Hematopoietic multipotent progenitor cell treated with erythropoietin and hydrocortisone succinate and interleukin-3 and kit ligand, for 15 days (in vitro differentiated cells): ENCODE measurements around the gene BANF1.
"Not testable (repeated sequence)": the region's sequence is repeated elsewhere in the genome, so short reads cannot be mapped to it uniquely, and the experiment has no call there.

Experiments
- DNase-seq: peaks from one replicate; pipeline ENCODE4 v3.0.0-alpha.2; 2015; ENCODE audit warnings: low spot score

Gene BANF1

DNA sequence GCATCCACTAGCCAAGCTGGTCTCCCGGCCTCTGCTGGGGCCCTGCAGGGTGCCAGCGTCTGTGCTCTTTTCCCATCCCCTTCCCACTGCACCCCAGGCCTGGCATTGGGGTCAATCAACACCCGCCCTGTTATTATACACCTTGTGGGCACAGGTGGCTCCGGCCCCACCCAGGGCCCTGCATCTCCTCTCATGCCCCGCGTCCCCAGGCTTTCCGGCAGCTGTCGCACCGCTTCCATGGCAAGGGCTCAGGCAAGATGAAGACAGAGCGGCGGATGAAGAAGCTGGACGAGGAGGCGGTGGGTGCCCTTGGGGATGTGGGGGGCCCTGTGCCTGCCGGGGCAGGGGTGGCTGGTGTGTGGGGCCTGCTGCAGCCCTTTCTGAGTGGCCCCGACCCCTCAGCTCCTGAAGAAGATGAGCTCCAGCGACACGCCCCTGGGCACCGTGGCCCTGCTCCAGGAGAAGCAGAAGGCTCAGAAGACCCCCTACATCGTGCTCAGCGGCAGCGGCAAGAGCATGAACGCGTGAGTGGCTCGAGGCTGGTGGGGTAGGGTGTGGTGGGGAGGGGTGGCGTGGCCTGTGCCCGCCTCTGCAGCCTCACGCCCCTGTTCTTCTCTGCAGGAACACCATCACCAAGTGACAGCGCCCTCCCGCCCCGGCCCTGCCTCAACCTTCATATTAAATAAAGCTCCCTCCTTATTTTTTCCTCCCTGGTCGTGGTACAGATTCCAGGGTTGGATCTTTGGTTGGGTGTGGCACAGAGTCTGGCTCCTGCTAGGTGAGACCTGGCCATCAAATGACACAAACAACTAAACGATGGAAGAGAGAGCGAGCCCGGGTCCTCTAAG lies 23.7 kb upstream of the BANF1 start:
- no peak for DNase-seq

DNA sequence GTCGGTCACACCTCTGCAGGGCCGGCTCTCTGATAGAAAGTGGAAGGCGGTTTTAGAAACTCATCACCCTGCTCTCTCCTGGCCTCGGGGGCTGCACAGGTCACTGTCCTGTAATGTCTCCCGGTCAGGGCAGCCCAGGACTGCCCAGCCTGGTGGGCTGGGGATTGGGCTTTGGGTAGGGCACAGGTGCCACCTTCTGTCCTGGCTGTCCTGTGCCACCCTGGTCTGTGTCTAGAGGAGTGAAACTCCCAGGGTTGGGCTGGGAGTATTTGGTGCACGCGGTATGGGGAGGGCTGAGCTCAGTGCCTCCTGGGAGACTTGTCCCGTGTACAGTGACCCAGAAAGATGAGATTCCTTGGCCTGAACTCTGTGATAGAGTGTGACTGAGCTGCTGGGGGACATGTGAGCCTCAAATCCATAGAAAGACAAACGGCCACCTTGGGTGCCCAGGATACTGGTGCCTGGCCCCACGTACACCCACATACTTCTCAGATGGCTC lies 23.0 kb upstream of the BANF1 start:
- DNase-seq, result no peak

DNA sequence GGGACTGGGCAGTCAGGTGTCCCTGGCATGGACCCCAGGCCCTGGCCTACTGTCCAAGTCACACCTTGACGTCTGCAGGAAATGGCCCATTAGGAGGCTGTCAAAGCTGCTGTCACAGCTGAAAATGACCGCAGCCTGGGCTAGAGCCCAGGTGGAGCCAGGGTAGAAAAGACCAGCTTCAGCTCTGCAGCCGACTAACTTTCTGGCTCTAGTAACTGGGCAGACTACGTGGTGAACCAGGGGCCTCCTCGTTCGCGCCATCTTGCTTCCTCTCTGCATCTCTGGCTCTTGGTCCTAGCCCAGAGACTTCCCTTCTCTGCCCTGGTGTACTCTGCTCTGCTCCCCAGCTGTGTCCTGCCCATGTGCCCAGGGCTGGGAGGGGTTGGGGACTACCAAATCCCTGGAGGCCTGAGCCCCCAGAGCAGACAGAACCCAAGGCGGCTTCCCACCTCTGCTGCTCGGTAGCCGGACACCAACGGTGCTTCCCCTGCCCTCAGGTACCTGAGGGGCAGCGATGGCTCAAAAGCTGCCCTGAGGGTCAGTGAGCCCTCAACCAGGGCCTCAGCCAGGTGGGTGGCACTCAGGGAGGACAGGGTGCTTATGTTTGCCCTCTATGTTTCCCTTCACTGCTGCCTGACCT lies 21.1 kb upstream of the BANF1 start:
- no peak for DNase-seq

DNA sequence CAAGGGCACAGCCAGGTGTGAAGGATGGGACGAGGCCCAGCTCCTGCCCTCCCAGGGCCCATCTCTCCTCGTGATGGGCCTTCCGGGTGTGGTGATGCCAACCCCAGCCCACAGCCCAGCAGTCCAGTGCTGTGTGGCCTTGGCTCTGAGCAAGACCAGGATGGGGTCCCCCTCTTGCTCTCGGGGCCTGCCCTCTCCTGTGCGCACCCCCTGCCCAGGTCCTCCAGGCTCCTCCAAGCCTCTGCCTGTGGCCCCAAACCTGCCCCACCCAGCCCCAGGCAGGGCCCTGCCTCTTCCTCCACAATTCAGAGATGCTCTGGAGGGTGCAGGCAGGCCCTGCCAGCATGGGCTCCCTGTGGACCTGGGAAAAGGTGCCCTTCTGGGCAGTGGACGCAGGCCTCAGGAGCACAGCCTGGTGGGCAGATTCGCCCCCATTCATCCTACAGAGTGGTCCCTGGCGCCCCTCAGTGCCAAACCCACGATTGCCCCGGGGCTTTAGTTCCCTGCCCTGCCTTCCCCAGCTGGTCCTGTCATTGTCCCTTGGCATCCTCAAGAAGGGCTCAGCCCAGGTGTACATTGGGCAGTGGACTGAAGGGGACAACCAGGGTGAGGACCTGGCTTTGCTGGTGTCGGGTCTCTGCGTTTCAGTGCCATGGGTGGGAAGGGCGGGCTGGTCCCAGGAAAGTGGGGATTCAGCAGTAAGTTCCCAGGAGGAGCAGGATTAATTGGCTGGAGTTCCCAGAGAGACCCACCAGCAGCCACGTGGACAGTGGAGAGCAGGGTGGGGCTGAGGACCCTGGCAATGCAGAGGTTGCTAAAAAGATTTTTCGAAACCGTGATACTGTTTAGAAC lies 20.1 kb upstream of the BANF1 start:
- no peak for DNase-seq

DNA sequence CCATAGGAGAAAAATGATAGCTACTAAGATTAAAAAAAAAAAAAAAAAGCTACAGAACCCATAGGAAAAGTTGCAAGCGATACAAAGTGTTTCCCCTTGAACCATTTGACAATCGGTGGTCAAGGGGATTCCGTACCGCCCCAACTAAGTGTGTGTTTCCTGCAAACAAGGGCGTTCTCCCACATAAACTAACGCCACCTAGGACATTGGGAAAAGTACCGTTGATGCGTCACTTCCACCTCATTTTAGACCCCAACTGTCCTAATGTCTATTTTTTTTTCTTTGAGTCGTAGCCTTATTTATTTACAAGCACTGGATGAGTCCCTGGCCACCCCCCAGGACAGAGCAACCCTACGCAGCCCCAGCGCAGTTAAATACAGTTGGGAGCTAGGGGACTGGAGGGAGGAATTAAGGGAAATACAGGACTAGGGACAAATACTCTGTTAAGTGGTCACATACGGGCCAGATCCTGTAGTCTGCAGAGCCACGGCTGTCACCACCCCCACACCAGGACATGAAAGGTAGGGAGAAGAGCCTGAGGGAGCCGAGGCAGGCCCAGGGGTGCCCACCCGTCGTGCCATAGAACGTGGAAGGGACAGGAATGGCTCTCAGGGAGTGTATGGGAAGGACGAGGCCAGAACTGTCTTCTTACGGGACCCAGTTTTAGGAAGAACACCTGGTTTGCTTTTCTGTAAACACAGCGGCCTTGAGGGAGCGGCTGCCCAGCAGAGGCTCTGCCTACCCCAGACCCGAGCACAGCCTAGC lies 19.3 kb upstream of the BANF1 start:
- DNase-seq, result no peak

DNA sequence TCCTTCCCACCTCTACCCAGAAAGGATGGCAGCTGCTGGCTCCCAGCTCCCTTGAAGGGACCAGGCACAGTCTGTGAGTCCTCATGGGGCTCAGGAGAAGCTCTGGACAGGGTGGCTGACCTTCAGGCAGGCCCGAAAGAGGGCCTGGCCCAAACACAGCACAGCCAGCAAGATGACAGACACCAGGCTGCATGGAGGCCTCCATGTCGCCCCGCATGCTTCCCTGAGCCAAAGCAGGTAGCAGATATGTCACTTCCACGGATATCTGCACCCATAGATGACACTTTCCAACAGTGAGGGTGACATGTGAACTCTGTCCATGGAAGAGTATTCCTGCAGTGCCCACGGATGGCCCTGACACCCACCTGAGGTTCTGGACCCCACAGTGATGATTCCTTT lies 18.7 kb upstream of the BANF1 start:
- DNase-seq, result no peak

DNA sequence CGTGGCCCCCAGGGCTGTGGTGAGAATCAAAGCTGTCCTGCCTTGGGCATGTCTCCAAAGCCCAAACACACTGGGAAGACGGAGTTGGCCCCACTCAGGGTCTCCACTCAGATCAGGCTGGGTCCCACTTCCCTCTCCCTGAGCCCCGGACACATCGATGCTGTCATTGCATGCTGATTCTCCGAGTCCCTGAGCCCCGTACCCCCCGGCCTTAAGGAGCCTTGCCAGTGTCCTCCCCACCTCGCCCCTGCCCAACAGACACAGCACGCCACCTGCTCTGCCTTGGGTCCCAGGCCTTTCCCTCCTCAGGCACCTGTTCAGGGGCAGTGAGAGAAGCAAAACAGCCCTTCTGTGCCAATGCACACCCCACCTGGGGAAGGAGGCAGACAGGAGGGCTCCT lies 15.0 kb upstream of the BANF1 start:
- DNase-seq, result no peak

DNA sequence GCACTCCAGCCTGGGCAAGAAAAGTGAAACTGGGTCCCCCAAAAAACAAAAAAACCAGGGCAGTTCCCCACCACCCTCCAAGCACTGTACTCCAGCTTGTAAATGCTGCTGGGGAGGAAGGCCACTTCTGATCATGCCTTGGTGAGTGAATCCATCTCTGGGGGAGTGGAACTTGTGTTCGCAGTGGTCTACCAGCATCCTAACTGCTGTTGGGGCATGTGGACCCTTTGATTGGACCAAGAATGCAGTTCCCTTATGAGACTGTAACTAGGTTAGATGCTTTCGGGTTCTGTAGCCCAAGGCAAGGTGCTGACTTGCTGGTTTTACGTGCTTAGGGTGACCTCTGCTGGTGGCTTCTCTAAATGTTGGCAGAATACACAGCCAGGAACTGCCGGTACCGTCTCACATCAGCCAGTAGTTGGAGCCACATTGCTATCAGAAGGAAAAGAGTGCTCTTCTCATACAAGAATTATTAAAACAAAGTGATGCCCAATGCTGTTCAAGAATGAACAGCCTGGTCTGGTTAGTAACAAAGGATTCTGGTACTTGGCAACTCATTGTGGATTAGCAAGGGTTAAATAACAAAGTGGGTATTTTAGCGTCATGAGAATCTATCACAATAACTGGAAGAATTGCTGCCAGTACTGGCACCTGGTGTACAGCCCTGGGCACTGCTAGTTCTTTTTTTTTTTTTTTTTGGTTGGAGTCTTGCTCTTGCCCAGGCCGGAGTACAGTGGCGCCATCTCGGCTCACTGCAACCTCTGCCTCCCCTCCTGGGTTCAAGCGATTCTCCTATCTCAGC lies 13.3 kb upstream of the BANF1 start:
- peak; percentile 95 for DNase-seq

DNA sequence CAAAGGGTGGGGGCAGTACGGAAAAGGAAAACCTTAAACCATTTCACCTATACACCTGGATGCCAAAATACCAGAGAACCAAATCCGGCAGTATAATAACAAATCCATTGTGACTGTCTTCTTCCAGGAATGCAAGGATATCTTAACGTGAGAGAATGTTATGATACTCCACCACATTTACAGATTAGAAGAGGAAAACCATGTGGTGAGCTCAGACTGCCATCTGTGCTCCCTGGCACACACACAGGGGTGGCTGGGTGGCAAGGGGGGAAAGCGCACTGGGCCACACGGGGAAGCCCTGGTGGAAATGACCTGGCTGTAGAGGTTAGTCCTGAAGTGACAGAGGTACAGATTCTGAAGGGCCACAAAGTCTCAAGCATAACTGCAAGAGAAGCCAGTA lies 10.2 kb upstream of the BANF1 start:
- no peak for DNase-seq

DNA sequence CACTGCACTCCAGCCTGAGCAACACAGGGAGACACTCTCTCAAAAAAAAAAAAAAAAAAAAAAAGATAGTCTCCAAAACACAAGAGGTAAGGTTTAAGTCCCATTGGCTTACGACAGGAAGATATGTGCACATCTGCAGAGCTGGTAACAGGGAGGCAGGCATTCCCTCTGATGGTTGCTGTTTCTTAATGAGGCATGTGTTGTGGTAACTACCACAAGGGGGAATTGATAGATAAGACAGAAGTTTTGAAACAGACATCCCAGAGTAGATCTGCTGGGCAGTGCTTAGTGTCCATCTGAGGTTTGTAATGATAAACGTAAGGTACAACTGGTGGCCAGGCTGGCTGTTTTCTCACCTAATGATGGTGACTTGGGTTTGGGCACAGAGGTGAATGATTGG lies 5.0 kb upstream of the BANF1 start:
- no peak for DNase-seq

DNA sequence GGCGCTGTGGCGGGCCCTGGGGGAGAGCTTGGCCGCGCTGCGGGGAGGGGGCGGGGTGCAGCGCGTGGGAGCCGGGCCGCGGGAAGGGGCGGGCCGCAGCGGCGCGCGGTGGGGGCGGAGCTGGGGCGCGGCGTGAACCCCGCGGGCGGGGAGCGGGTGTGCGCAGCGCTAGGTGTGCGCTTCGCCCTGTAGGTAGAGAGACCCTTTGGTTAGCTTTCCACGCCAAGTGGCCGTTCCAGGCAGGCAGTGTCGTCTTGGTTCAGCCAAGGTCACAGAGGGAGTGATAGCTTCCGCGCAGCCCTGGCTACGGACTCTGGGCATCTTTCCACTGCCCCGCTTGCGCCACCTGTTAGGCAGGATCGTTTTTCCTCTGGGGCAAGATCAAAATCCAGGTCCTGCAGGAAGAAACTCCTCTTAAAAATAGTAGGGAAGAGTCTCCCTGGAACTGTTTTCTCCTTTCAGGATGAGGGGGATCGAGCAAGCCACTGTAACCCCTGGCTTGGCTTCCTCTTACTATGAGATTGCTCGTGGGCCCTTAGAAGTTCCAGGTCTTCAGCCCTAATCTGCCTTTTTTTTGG lies 434 bp downstream of the BANF1 start:
- DNase-seq, result no peak

DNA sequence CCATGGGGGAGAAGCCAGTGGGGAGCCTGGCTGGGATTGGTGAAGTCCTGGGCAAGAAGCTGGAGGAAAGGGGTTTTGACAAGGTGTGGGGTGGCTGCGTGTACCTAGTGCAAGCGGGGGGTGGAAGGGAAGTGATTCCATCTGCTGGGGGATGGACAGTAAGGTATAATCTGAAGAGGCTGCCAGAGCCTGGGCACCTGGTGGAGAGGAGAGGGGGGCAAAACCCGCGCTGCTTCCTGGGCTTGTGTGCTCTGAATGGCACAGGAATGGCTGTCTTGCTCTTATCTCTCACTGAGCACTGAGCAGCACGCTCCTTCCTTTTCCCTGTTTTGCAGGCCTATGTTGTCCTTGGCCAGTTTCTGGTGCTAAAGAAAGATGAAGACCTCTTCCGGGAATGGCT lies 988 bp downstream of the BANF1 start:
- DNase-seq, result no peak

DNA sequence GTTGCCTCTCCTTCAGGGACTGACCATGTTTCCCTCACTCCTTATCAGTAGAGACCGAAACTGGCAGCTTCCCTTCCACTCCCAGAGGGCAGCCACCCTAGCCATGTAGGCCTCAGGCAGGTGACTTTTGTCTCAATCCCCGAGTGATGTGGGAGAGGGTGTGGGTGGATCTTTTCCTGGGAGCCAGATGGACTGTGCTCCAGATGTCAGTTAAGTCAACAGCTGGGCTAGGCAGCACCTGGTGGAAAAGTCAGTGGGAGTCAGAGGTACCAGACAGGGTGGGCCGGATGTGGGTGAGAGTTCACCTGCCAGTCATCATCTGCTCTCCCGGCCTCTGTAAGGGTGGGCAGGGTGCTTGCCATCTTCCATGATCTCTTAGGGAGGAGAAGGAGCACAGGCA lies 1.9 kb downstream of the BANF1 start:
- DNase-seq, result no peak

DNA sequence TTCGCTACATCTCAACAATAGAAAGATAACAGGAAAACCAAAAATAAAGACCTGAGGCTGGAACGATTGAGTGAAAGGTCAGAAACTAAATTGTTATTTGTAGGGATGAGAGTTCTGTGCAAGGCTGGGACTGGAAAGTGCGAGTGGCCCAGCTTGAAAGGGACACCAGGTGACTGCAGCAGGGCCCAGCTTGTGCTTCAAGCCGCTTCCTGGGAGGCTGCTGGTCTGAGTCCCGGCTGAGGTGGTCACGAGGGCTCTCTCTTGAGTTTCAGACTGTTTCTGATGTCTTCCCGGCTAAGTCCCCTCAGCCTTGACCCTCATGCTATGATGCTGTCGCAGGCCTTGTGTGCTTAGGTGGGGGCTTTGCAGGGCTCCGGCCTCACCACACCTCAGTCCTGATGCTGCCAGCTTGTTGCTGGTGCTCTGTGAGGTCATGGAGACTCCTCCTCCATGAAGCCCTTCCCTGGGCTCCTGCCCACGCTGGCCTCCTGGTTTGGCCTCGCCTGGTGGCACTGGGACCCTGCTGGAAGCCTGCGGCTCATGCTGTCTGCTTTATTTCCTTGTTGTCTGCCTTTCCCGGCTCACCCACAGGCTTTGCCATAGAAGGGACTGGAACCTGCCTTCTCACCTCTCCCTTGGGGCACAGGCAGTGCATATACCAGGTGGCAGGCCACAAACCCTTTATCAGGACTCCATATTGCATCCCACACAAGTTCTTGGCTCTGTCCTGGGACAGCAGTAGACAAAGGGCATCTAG lies 4.0 kb downstream of the BANF1 start:
- DNase-seq, result no peak

DNA sequence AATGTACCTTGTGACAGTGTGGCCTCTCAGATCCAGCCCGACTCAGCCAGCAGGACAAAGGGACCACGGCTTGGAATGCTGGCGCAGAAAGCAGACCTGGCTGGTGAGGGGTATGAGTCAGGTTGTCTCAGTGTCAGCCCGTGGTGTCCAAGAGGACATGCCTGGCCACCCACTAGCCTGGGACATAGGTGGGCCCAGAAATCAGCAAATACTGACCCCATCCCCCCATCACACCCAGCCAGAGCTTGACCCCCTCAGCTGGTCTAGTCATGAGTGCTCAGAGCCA lies 4.5 kb downstream of the BANF1 start:
- no peak for DNase-seq

DNA sequence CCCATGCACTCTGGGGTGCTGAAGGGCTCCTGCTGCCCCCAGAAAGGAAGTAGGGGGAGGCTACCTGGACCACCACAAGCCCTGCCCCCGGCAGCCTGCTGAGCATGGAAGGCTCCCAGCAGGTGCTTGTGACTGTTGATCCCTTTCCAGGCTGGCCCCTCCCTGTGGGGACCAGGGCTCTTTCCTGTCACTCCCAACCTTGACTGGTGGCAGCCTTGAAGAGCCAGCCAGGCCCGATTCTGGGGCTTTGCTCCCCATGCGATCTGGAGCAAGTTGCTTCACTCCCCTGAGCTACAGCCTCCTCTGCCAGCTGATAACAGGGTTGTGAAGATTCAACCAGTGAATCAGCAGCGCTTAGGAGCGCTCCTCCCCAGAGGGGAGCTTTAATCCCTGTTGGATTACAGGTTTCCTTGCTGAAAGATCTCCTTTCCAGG lies 4.9 kb downstream of the BANF1 start:
- DNase-seq, result no peak

DNA sequence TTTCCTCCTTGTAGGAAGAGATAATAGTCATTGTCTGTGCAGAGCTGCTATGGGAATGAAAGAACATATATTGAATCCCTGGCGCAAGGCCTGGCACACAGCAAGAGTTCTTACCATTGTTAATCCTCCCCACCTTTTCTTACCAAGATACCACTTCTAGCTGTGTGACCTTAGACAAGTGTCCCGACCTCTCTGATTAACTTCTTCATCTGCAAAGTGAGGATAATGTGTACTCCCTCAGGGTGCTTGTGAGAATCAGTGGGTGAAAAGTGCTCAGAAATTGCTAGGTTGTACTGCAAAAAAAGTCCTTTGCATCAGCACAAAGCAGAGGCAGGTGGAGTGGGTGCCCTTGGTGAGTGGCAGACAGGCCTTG lies 5.8 kb downstream of the BANF1 start:
- no peak for DNase-seq

DNA sequence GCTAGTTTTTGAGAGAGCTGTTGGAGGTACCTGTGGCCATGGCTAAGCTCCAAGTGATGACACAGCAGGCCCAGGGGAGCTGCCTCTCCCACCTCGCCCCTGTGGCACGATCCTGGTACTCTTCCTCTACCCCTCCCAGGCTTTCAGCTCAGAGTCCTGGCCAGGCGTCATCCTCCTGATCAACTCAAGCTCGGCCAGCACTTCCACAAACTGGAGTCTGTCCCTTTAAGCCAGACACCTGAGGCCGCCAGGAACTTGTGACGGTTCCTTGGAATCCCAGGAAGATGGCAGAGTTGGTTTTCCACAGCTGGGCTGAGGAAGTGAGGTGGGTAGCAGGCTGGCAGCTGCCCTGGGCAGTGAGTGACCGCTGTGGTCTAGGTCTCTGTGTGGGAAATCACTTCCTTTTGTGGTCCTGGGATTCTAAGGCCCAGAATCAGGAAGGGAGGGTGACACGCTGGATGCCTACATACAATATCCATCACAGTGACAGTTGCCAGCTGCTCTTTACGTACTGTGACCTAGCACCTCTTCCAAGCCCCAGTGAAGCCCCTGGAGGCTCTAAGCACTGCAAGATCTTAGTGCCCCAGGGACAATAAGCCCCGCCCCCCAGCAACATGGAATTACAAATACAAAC lies 6.3 kb downstream of the BANF1 start:
- DNase-seq, result no peak

DNA sequence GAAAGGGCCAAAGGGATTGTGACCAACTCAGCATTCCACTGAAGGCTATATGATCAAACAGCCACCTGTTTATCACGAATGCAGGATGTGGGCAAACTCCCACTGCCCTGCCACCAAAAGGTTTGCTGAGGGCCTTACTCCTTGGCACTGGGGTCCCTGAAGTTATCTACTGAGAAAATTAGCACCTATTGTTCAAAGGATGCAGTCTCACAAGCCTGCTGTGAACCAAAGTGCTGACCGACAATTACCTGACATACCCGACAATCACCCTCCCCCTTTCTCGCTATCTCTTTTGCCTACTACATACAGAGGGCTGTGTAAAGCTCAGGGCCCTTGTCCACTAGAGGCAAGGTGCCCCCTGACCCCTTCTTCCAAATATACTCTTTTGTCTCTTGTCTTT lies 7.7 kb downstream of the BANF1 start:
- not testable (repeated sequence) for DNase-seq
